GM21786 (cell line): ENCODE measurements around the gene ALAD.
"Not testable (repeated sequence)": the region's sequence is repeated elsewhere in the genome, so short reads cannot be mapped to it uniquely, and the experiment has no call there.

Experiments
- ATAC-seq: cut with Tn5 transposase; IDR thresholded peaks from one replicate; pipeline ENCODE4 v1.9.1; 2021; ENCODE audit not compliant: unreplicated experiment

Gene ALAD

DNA sequence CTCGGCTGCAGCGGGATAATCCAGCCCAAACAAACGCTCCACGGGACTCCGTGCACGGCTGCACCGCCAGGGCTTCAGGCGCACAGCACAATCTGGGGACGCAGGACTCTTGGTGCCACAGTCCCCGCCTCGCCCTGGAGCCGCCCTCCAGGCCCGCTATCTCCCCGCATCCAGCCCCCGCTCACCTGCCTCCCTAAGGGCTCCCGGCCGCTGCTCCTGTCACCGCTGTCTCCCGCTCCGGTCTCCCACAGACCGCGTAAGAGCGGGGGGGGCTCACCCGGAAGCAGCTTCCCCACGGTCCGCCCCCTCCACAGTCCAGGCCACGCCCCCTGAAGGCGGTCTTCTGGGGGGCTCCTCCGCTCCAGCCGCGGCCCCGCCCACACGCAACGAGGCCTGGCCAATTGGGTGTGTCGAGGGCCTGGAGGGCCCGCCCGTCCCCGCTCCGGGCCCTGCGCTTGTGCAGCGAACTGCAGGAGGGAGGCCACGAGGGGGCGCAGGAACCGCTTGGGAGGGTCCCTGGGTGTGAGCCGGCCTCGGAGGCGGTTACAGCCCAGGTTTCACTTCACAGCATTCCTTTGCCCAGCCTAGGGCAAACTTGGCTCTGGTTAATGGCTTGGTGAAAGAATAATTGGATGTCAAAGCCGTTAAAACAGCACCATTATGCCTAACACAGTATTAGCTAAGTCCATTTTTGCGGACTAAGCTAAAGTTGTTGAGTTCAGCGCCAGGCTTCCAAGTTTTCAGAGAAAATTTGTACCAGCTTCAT lies at the start of gene ALAD:
Gene ALAD, minus strand, starts transcription at position 258 of the 766 bp plus-strand sequence. CDS start 7,725 bp downstream, outside the sequence.
- ATAC-seq: peak; percentile 97

DNA sequence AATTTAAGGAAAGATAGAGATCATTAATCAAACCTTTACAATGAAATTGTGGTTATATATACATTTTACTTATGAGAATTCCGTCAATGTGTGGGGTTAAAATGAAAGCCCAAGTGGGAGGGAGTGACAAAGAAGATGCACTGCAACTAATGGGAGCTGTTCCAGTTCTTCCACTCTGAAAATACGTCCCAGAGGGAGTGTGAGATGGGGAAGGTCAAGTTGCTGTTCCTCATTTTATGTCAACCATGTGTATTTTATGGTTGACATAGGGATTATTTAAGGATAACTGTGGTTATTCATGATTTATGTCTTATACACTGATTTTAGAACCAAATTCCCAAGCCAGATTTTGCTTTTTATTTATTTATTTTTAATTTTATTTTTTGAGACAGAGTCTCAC lies 48.3 kb upstream of the ALAD start:
- no peak for ATAC-seq

DNA sequence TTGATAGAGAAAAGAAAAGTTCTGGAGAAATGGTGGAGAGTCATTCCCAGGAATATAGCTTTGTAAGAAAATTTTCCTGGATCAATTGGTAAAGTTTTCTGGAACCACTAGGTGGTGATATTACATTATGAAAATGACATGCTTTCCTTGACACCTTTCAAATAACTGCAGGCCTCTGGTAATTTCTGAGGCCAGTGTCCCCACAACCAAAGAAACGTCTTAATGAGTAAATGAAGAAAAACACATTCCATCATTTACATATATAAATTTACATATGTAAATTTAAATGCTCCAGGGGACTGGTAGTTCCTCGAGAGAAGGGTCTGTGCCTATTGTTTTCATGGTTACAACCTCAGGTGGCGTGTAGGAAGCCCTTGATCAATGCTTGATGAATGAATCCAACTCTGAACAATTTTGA lies 45.2 kb upstream of the ALAD start:
- peak; percentile 52 for ATAC-seq

DNA sequence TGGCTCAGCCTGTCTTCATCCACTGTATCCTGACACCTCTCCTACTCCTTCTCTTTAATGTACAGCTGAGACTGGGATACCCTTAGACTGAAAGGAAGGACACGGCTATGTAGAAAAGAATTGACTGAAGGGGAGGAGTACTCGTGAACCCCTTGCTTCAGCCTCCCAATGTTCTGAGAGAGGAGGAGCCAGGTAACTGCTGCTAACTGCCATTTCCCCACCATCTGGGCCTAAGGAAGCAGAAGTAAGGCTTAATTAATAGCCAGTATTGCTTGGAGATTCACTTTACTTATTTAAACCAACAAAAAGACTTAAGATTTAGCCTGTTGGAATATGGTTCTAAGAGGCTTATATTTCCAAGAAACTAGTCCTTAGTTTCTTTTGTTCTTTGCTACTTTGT lies 43.7 kb upstream of the ALAD start:
- ATAC-seq: no peak

DNA sequence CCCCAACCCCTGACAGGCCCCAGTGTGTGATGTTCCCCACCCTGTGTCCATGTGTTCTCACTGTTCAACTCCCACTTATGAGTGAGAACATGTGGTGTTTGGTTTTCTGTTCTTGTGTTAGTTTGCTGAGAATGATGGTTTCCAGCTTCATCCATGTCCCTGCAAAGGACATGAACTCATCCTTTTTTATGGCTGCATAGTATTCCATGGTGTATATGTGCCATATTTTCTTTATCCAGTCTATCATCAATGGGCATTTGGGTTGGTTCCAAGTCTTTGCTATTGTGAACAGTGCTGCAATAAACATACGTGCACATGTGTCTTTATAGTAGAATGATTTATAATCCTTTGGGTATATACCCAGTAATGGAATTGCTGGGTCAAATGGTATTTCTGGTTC lies 36.6 kb upstream of the ALAD start:
- not testable (repeated sequence) for ATAC-seq

DNA sequence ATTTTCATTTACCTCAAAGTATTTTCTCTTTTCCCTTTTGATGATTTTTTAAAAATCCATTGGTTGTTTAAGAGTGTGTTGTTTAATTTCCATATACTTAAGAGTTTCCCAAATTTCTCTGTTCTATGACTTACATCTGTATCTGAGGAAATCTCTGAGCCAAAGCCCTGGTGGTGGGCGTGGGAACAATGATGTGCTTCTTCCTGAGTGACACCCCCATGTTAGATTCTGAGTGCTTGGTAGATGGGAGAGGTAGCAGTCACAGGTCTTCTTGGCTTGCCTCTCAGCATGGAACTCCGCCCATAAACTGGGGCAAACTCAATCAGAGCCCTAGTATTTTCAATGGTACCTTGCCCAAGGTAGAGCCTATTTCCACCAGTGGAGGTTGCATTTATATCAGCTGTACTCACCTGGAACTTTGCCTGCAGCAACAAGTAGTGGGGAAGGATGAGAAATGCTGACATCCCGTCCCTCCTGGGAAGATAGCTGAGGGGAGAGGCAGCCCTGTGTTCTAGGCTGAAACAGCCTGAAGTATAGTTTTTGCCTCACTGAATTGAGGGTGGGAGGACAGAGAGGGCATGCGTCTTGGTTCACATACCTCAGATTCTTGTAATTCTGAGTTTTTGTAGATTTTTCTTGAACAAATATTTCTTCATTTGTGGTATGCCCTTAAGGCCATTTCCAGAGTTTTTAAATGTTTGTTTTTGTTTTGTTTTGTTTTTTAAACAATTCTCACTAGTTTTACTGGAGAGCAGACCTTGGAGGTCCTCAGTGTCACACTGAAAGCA lies 35.8 kb upstream of the ALAD start:
- no peak for ATAC-seq

DNA sequence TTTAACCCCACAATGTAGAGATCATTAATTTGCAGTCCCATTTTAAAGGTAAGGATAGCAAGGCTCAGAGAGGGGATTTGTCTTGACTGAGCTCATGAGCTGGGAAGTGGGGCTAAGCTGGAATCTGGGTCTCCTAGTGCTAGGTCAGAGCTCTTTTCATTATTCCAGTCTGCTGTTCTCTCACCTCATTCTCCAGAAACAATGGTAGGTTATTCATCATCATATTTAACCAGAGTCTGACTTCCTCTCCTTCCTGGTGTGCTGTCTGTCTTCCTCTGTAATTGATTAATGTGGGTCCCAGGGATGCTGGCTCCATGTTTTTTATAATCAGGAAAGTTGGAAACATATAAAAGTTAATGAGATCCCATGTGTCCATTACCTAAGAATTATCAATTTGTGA lies 30.1 kb upstream of the ALAD start:
- ATAC-seq: no peak

DNA sequence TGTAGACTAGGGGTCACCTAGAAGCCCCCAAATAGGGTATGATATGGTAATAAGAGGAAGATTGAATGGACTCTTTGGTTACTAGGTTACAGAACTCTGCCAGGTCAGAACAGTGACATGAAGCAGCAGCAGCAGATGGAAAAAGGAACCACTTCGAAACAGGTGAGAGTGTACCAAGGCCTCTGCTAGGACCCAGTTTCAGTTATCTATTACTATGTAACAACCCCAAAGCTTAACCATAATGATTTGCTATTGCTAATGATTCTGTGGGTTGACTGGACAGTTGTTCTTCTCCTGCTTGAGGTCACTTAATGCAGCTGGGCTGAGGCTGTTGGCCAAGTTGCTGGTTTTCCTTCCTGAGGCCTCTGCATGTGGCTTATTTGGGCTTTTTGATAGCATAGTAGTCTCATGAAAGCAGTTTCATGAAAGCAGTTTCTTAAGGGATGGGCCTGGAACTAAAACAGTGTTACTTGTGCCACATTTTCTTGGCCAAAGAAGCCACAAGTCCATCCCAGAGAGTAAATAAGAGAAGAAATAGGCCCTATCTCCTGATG lies 27.1 kb upstream of the ALAD start:
- ATAC-seq: no peak

DNA sequence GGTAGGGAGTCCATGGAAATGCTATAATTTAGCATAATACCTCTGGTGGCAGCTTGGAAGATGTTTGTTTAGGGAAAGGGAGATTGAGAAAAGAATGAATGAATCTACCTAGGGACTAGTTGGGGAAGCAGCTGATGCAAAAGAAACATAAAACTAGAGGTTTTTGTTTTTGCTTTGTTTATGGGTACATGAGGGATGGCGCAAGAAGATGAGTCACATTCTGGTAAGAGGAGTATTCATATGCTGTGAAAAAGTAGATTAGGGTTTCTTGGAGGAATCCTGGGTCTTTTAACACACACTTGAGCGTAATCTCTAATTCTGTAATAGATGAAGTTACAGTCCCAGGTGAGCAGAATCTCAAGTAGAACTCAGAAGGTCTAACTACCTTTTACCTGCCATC lies 26.5 kb upstream of the ALAD start:
- no peak for ATAC-seq

DNA sequence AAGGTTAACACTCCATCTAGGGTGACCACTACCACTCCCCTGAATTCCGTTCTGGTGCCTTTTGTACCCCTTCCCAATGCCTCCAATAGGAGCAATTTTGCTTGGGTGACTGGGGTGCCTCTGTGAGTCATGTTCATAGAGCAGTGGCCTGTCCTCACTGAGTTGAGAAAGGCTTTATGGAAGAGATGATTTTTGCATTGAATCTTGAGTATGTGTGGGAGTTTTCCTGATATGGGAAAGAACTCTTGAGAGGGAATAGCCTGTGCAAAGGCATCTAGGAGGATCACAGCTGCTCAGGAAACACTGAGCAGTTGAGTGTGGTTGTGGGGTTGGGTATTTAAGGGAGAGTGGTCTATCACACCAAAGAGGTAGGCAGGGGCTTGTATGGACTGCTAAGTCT lies 25.6 kb upstream of the ALAD start:
- ATAC-seq: no peak

DNA sequence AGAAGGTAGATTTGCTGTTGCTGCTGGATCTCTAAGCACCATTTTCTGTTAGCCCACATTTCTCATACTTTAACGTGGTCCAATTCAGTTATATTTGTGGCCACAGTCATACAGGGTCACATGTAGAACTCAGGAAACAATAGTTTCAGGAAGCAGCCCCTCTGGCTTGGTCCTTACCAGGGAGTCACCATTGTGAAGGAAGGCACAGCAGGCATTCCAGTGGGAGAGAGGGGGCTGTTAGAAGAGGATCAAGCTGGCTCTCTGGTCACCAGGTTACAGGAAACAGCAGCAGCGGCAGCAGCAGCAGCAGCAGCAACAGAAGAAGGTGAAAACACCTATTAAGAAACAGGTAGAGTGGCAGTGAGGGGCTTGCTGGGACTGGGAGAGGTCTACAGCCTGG lies 24.0 kb upstream of the ALAD start:
- ATAC-seq: no peak

DNA sequence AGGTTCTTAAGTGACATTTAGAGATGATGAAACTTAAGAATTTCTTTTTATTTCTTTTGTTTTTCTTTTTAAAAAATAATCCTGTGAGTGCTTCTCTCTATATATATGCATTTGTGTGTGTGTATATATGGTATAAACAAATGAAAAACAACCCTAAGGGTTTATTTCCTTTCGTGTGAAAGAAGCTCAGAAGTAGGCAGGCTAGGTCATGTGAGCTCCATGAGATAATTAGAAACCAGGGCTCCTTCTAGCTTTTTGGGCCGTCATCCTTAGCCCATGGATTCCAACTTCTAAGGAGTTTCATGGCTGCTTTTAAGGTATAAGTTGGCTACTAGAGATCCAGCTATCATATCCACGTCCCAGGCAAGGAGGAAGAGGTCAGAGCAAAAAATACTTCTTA lies 20.6 kb upstream of the ALAD start:
- ATAC-seq: no peak

DNA sequence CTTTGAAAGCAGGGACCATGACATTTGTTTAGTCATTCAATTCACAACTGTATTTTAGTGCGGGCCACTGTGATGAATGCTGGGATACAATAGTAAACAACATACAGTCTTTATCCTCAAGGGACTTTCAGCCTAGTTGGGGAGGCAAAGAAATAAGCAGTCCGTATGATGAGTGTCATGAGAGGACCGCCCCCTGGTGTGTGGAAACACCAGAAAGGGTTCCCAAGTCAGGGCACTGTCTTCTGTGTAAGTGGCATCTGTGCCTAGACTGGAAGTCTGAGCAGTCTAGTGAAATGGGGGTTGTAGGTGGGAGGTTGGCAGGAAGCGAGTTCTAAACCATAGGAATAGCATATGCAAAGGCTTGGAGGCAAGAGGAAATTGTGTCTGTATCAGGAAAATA lies 16.3 kb upstream of the ALAD start:
- no peak for ATAC-seq

DNA sequence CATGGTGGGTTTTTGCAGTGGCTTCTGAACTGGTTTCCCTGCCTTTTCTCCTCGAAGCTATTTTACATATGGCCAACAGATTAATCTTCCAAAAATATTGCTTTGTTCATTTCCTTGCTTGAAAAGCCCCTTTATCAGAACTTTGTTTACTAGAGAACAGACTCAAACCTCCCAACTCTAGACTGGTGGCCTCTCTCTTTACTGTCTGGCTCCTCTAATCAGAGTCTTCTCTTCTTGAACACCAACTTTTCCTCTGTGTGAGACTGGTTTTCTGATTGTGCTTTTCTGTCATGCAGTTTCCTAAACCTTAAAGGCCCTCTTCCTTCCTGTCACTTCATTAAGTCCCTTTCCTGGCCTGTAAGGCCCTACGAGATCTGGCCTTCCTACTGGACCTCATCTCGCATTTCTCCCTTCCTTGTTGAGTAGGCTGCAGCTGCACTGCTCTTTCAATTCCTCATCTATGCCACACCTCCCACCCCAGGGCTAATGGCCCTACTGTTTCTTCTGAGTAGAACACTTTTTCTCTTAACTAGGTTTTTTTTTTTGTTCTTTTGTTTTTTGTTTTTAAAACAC lies 15.2 kb upstream of the ALAD start:
- ATAC-seq: peak; percentile 99

DNA sequence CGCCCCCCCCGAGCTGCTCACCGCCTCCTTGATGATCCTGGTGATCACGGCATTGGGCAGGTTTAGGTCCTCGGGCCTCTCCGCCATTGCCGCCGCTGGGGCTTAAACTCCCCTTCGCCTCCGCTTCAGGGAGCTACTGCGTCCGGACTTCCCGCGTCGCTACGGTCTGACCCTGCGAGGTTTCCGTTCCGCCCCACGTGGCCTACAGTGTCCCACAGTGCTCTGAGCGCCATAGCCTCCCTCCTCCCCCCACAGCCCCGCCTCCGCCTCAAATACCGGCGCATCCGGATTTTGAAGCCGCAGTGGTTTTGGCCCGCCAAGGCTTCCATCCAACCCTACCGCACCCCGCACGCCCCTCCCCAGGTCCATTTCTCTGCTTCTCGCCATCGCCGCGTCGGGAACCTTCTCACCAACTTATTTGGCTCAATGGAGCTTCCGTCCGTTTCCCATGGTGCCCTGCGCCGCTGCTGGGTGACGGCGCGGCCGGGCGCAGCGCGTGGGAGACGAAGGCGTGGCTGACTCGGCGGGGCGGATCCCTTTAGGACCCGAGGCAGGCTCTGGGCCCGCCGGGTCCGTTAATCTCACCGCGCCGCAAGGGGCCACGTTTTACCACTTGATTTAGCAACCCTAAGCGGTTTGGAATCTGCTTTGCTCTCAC lies 9.3 kb upstream of the ALAD start, which contains the start of the genes C9orf43 and POLE3:
Gene C9orf43, plus strand, starts transcription at position 541 of the 658 bp plus-strand sequence. CDS start 2,747 bp downstream, outside the sequence.
Gene POLE3, minus strand, starts transcription at position 469 of the 658 bp plus-strand sequence. Its CDS starts 382 bp downstream, at position 87.
- peak; percentile 92 for ATAC-seq

DNA sequence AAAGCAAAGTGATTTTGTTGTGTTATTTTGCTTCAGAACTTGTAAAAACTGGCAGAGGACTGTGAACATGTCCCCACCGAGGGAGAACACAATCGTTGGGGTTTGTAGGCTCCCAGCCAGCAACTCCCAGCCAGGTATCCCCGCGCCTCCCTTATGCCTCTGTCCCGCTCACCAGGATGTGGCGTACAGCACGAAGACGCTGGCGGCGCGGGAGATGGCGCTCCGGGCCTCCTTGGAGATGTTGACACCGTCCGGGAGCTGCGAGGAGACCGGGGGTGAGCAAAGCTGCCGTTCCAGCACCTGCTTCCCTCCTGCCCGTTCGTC lies 8.8 kb upstream of the ALAD start:
- ATAC-seq: no peak

DNA sequence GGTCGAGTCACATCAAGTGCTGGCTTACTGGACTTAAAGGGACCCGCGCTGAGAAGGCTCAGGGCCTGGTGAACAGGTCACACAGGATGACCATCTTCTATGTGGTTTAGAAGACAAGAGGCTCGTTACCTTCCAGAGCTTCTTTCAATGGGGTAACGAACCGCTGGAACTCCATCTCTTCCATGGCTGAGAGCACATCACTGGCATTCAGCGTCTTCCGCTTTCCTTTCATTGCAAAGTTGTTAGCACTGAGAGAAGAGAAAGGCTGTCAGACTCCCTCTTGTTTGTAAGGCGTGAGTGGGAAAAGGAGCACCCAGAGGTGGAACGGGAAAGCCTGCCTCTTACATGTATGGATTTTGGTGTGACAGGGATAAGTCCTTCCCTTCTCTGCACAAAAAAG lies 8.4 kb upstream of the ALAD start:
- ATAC-seq: no peak

DNA sequence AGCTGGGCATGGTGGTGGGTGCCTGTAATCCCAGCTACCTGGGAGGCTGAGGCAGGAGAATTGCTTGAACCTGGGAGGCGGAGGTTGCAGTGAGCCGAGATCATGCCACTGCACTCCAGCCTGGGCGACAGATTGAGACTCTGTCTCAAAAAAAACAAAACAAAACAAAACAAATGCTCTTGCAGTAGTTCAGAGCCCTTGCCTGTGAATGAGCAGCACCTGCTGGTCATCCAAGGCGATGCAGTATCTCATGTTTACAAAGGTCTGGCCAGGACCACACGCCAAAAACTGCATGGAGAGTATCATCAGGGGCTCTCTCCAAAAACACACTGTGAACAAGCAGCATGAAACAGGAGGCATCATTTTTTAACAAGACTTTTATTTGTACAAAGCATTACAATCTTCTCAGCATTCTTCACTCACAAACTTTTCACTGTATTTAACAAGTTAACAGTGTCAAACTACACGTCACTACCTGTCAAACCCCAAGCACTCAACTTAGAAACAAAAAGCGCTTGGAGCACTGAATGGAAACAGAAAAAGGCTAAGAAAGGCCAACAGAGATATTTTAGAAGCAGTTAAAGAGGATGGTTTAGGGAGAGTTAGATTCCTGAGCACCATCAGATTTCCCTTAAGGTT lies 5.9 kb upstream of the ALAD start:
- ATAC-seq: peak; percentile 19

DNA sequence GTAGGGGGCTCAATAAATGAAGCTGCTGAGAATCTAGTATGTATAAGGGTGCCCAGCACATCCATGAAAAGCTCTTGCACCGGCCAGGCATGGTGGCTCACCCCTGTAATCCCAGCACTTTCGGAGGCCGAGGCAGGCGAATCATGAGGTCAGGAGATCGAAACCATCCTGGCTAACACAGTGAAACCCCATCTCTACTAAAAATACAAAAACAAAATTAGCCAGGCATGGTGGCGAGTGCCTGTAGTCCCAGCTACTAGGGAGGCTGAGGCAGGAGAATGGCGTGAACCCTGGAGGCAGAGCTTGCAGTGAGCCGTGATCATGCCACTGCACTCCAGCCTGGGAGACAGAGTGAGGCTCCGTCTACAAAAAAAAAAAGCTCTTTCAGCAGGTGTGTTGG lies 5.3 kb upstream of the ALAD start:
- ATAC-seq: not testable (repeated sequence)

DNA sequence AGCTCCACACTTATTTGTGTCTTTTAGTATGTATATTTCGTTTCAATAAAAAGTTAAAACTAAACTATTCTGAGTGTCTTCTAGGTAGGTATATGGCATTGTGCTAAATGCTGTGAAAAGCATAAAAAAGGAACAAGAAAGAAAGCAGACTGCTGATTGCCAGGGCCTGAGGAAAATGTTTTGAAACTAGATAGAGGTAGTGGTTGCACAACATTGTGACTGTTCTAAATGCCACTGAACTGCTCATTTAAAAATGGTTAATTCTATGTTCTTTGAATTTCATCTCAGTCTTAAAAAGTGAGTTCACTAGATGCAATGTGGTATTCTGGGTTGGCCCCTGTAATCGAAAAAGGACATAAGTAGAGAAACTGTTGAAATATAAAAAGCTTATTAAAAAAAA lies 2.6 kb upstream of the ALAD start:
- no peak for ATAC-seq
